ENCODE results near the gene JDP2.

Gene JDP2

GRCh38 chr14:75439989-75440388, 12.2 kb downstream of the JDP2 start:
- TF ChIP-seq MAX (IDR thresholded peaks at IDR 0.05) = no peak
- no peak for TF ChIP-seq TAF1 (IDR thresholded peaks at IDR 0.05; ENCODE audit: low read depth)
- TF ChIP-seq CREB1 (IDR thresholded peaks at IDR 0.05; ENCODE audit: low read depth) = no peak
- no peak for TF ChIP-seq YY1 (IDR thresholded peaks at IDR 0.05; ENCODE audit: low read depth)
- TF ChIP-seq, protein P1, sequence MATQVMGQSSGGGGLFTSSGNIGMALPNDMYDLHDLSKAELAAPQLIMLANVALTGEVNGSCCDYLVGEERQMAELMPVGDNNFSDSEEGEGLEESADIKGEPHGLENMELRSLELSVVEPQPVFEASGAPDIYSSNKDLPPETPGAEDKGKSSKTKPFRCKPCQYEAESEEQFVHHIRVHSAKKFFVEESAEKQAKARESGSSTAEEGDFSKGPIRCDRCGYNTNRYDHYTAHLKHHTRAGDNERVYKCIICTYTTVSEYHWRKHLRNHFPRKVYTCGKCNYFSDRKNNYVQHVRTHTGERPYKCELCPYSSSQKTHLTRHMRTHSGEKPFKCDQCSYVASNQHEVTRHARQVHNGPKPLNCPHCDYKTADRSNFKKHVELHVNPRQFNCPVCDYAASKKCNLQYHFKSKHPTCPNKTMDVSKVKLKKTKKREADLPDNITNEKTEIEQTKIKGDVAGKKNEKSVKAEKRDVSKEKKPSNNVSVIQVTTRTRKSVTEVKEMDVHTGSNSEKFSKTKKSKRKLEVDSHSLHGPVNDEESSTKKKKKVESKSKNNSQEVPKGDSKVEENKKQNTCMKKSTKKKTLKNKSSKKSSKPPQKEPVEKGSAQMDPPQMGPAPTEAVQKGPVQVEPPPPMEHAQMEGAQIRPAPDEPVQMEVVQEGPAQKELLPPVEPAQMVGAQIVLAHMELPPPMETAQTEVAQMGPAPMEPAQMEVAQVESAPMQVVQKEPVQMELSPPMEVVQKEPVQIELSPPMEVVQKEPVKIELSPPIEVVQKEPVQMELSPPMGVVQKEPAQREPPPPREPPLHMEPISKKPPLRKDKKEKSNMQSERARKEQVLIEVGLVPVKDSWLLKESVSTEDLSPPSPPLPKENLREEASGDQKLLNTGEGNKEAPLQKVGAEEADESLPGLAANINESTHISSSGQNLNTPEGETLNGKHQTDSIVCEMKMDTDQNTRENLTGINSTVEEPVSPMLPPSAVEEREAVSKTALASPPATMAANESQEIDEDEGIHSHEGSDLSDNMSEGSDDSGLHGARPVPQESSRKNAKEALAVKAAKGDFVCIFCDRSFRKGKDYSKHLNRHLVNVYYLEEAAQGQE (IDR thresholded peaks at IDR 0.05; ENCODE audit: low read depth) = no peak
- TF ChIP-seq ZBTB7A (IDR thresholded peaks at IDR 0.05; ENCODE audit: low read depth) = no peak
- TF ChIP-seq CEBPB (IDR thresholded peaks at IDR 0.05) = no peak
- TF ChIP-seq RAD21 (IDR thresholded peaks at IDR 0.05; ENCODE audit: low read depth) = no peak
- TF ChIP-seq FOXM1 (IDR thresholded peaks at IDR 0.05; ENCODE audit: borderline replicate concordance, low read depth) = no peak
- no peak for TF ChIP-seq NFIC (IDR thresholded peaks at IDR 0.05)
- TF ChIP-seq TEAD4 (IDR thresholded peaks at IDR 0.05) = no peak
- TF ChIP-seq TCF12 (IDR thresholded peaks at IDR 0.05; ENCODE audit: low read depth) = no peak
- no peak for TF ChIP-seq USF1 (IDR thresholded peaks at IDR 0.05)
- no peak for TF ChIP-seq EP300 (IDR thresholded peaks at IDR 0.05; ENCODE audit: borderline replicate concordance)
- no peak for TF ChIP-seq EGR1 (IDR thresholded peaks at IDR 0.05)

GRCh38 chr14:75440733-75441477, 13.1 kb downstream of the JDP2 start:
- TF ChIP-seq NFIC (IDR thresholded peaks at IDR 0.05) (no peak), CREB1 (IDR thresholded peaks at IDR 0.05; ENCODE audit: low read depth) (no peak), EGR1 (IDR thresholded peaks at IDR 0.05) (no peak), YY1 (IDR thresholded peaks at IDR 0.05; ENCODE audit: low read depth) (no peak)

DNA sequence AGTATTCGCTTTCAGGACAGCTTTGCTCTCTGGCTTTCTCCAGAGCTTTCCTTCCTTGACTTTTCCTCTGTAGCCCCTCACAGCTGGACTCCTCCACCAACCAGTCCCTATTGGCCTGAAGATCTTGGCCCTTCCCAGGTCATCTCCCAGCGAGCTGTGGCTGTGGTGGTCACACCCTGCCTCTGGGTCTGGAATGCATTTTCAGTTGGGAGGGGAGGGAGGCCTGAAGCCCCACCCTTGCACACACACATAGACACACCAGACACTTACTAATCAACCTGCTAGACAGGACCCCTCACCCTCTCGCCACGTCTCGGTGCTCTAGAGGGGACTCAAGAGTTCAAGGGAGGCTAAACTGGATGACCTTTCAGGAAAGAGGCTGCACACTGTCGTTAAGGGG, 13.9 kb downstream of the JDP2 start:
- TF ChIP-seq FOXM1 (IDR thresholded peaks at IDR 0.05; ENCODE audit: borderline replicate concordance, low read depth) (no peak), YY1 (IDR thresholded peaks at IDR 0.05; ENCODE audit: low read depth) (no peak), EP300 (IDR thresholded peaks at IDR 0.05; ENCODE audit: borderline replicate concordance) (no peak), NFIC (IDR thresholded peaks at IDR 0.05) (no peak), EGR1 (IDR thresholded peaks at IDR 0.05) (no peak), USF1 (IDR thresholded peaks at IDR 0.05) (no peak)
- TF ChIP-seq, protein P1 (IDR thresholded peaks at IDR 0.05; ENCODE audit: low read depth) = no peak

GRCh38 chr14:75442166-75442565, 14.3 kb downstream of the JDP2 start:
- TF ChIP-seq ZBTB7A (IDR thresholded peaks at IDR 0.05; ENCODE audit: low read depth) (no peak), NFIC (IDR thresholded peaks at IDR 0.05) (no peak), TAF1 (IDR thresholded peaks at IDR 0.05; ENCODE audit: low read depth) (no peak), YY1 (IDR thresholded peaks at IDR 0.05; ENCODE audit: low read depth) (no peak), FOXM1 (IDR thresholded peaks at IDR 0.05; ENCODE audit: borderline replicate concordance, low read depth) (no peak), TEAD4 (IDR thresholded peaks at IDR 0.05) (no peak), CEBPB (IDR thresholded peaks at IDR 0.05) (no peak), TCF12 (IDR thresholded peaks at IDR 0.05; ENCODE audit: low read depth) (no peak), MAX (IDR thresholded peaks at IDR 0.05) (no peak)
- TF ChIP-seq, protein P1 (IDR thresholded peaks at IDR 0.05; ENCODE audit: low read depth) = no peak

All from Ishikawa (cell line).